H1 (cell line): Measurements from ENCODE around the gene ICAM2. TPM values are rescaled to one million over a fixed set of nuclear protein-coding genes. Genes with fewer than 3 reads are reported as not detected.

Experiments used
- CTCF ChIA-PET: fragments of 300-600 bp; sonication (Branson Sonifier 250); formaldehyde crosslinking; loops from one replicate; lab custom pipeline; 2021; ENCODE audit not compliant: partially characterized antibody; lab: Charles Lee
- POLR2A ChIA-PET: fragments of 300-600 bp; sonication (Branson Sonifier 250); formaldehyde crosslinking; loops from one replicate; lab custom pipeline; 2021; ENCODE audit warnings: inconsistent platforms; ENCODE audit not compliant: partially characterized antibody; lab: Charles Lee
- DNase-seq, 2 experiments: peaks; one replicate each; pipeline versions ENCODE4 v3.0.0 to v3.0.0-alpha.2; 2010 to 2022; ENCODE audit warnings: low spot score in 2 of 2, low read depth in 1 of 2, mixed read lengths in 1 of 2
- FAIRE-seq: peaks from 2 replicates; lab custom pipeline; 2011; peaks lifted over from hg19 to GRCh38; lab: Jason Lieb, UNC
- H2AFZ ChIP-seq: 2 replicates; pipeline ENCODE4 v1.8.1; 2012; ENCODE audit warnings: low read length, inconsistent platforms
- H2AK5ac ChIP-seq: 2 replicates; pipeline ENCODE4 v1.6.1; 2013; ENCODE audit warnings: low read depth, low read length
- H2BK120ac ChIP-seq: replicated peaks from 2 replicates; pipeline ENCODE3; 2013; ENCODE audit warnings: low read depth, low read length, inconsistent platforms
- H2BK12ac ChIP-seq: 2 replicates; pipeline ENCODE4 v1.6.1; 2013; ENCODE audit warnings: low read depth, low read length
- H2BK15ac ChIP-seq: 2 replicates; pipeline ENCODE4 v1.6.1; 2013; ENCODE audit warnings: low read length
- H2BK20ac ChIP-seq: 2 replicates; pipeline ENCODE4 v1.6.1; 2013; ENCODE audit warnings: low read length
- H2BK5ac ChIP-seq: 2 replicates; pipeline ENCODE4 v1.6.1; 2013; ENCODE audit warnings: low read depth, low read length
- H3K14ac ChIP-seq: 2 replicates; pipeline ENCODE4 v1.6.1; 2013; ENCODE audit warnings: inconsistent platforms; ENCODE audit not compliant: insufficient read length
- H3K18ac ChIP-seq: 2 replicates; pipeline ENCODE4 v1.6.1; 2013; ENCODE audit warnings: low read length; ENCODE audit errors: extremely low read depth
- H3K23ac ChIP-seq: 2 replicates; pipeline ENCODE4 v1.6.1; 2013; ENCODE audit warnings: inconsistent platforms; ENCODE audit not compliant: insufficient read length
- H3K23me2 ChIP-seq: 2 replicates; pipeline ENCODE4 v1.6.1; 2013; ENCODE audit warnings: low read depth, low read length
- H3K27ac ChIP-seq: 2 replicates; pipeline ENCODE4 v1.6.1; 2011; ENCODE audit warnings: low read depth, low read length, inconsistent platforms
- H3K27me3 ChIP-seq, 4 experiments: replicated peaks in 1 of 4; 1 replicate in 1 of 4; 2 replicates in 3 of 4; pipeline versions ENCODE4 v1.6.1 to v1.8.1; 2011 to 2013; ENCODE audit warnings: low read length in 3 of 4, mild to moderate bottlenecking in 3 of 4, inconsistent platforms in 2 of 4, mixed read lengths in 2 of 4, moderate library complexity in 1 of 4; ENCODE audit not compliant: control insufficient read depth in 3 of 4, insufficient read depth in 3 of 4; ENCODE audit errors: extremely low read depth in 1 of 4
- H3K36me3 ChIP-seq, 4 experiments: 2 replicates each; pipeline versions ENCODE4 v1.6.1 to v1.8.1; 2011 to 2013; ENCODE audit warnings: mild to moderate bottlenecking in 4 of 4, low read length in 3 of 4, moderate library complexity in 2 of 4, control low read depth in 1 of 4, inconsistent platforms in 1 of 4; ENCODE audit not compliant: insufficient read depth in 4 of 4, control insufficient read depth in 2 of 4
- H3K4ac ChIP-seq: replicated peaks from 2 replicates; pipeline ENCODE3; 2013; ENCODE audit warnings: low read length, low read depth, mixed read lengths, inconsistent platforms; ENCODE audit not compliant: insufficient read length
- H3K4me1 ChIP-seq, 4 experiments: replicated peaks in 1 of 4; 1 replicate in 1 of 4; 2 replicates in 3 of 4; pipeline versions ENCODE4 v1.6.1 to v1.8.1; 2011 to 2013; ENCODE audit warnings: low read length in 3 of 4, inconsistent platforms in 2 of 4, mixed read lengths in 1 of 4; ENCODE audit not compliant: insufficient read depth in 4 of 4, control insufficient read depth in 3 of 4
- H3K4me2 ChIP-seq, 2 experiments: 2 replicates each; pipeline versions ENCODE4 v1.6.1 to v1.8.1; 2011 to 2013; ENCODE audit warnings: low read depth in 2 of 2, low read length in 2 of 2, control low read depth in 1 of 2, inconsistent platforms in 1 of 2, mild to moderate bottlenecking in 1 of 2; ENCODE audit not compliant: insufficient read depth in 1 of 2
- H3K4me3 ChIP-seq, 4 experiments: fragments of 200-600, 300-600 bp in 1 of 4; sonication (generic), shearing (Covaris generic), sonication (Bioruptor Twin) in 1 of 4; 2 replicates each; pipeline versions ENCODE4 v1.5.1 to v1.8.1; 2011 to 2016; ENCODE audit warnings: low read length in 4 of 4, low read depth in 3 of 4, control low read depth in 2 of 4, inconsistent platforms in 2 of 4, mild to moderate bottlenecking in 2 of 4, mixed read lengths in 1 of 4, moderate library complexity in 1 of 4; ENCODE audit not compliant: insufficient read depth in 2 of 4; ENCODE audit errors: extremely low read depth in 1 of 4
- H3K56ac ChIP-seq: replicated peaks from 2 replicates; pipeline ENCODE3; 2013; ENCODE audit warnings: low read depth, mild to moderate bottlenecking, mixed read lengths, low read length, inconsistent platforms; ENCODE audit not compliant: insufficient read length
- H3K79me1 ChIP-seq: 2 replicates; pipeline ENCODE4 v1.6.1; 2013; ENCODE audit warnings: low read depth, low read length, control low read depth
- H3K79me2 ChIP-seq, 2 experiments: 2 replicates each; pipeline versions ENCODE4 v1.6.1 to v1.8.1; 2012 to 2013; ENCODE audit warnings: low read length in 2 of 2, mild to moderate bottlenecking in 2 of 2, inconsistent platforms in 1 of 2; ENCODE audit not compliant: insufficient read depth in 2 of 2, control insufficient read depth in 1 of 2
- H3K9ac ChIP-seq, 4 experiments: replicated peaks in 1 of 4; 1 replicate in 1 of 4; 2 replicates in 3 of 4; pipeline versions ENCODE4 v1.6.1 to v1.8.1; 2011 to 2013; ENCODE audit warnings: low read depth in 3 of 4, low read length in 3 of 4, control low read depth in 2 of 4, mild to moderate bottlenecking in 2 of 4, moderate library complexity in 2 of 4, inconsistent platforms in 1 of 4; ENCODE audit errors: extremely low read depth in 1 of 4
- H3K9me3 ChIP-seq, 2 experiments: 2 replicates each; pipeline versions ENCODE4 v1.6.1 to v1.8.1; 2012 to 2013; ENCODE audit warnings: mild to moderate bottlenecking in 2 of 2, moderate library complexity in 2 of 2, control low read depth in 1 of 2, inconsistent platforms in 1 of 2, low read depth in 1 of 2, low read length in 1 of 2, mixed read lengths in 1 of 2; ENCODE audit not compliant: insufficient read depth in 2 of 2
- H4K20me1 ChIP-seq, 2 experiments: replicated peaks in 1 of 2; 2 replicates each; pipeline versions ENCODE3 to v1.8.1; 2011 to 2013; ENCODE audit warnings: inconsistent platforms in 2 of 2, low read length in 2 of 2, mild to moderate bottlenecking in 1 of 2; ENCODE audit not compliant: insufficient read depth in 2 of 2, control insufficient read depth in 1 of 2
- H4K5ac ChIP-seq: 2 replicates; pipeline ENCODE4 v1.6.1; 2013; ENCODE audit warnings: low read length, low read depth, mixed read lengths, inconsistent platforms; ENCODE audit not compliant: insufficient read length
- H4K8ac ChIP-seq: 2 replicates; pipeline ENCODE4 v1.8.0; 2013; ENCODE audit warnings: mild to moderate bottlenecking, moderate library complexity, low read length, inconsistent platforms; ENCODE audit not compliant: insufficient read depth; ENCODE audit errors: extremely low read depth
- H4K91ac ChIP-seq: replicated peaks from 2 replicates; pipeline ENCODE3; 2013; ENCODE audit warnings: low read length, mixed read lengths, inconsistent platforms; ENCODE audit not compliant: insufficient read length
- ASH2L ChIP-seq: fragments of 200-600, 300-600 bp; sonication (generic); IDR thresholded peaks from one replicate; pipeline ENCODE4 v1.7.1; 2017; ENCODE audit warnings: low read length
- CEBPB ChIP-seq: IDR thresholded peaks from 2 replicates; pipeline ENCODE4 v1.6.1; 2012; ENCODE audit warnings: low read depth, low read length
- FOSL1 ChIP-seq: IDR thresholded peaks from 2 replicates; pipeline ENCODE4 v1.6.1; 2011; ENCODE audit warnings: mild to moderate bottlenecking, low read depth, low read length, moderate library complexity; ENCODE audit not compliant: insufficient read depth
- JUN ChIP-seq: IDR thresholded peaks from 2 replicates; pipeline ENCODE4 v1.6.1; 2011; ENCODE audit warnings: low read depth, mild to moderate bottlenecking, improper control_type of control experiment, low read length
- NANOG ChIP-seq: IDR thresholded peaks from 2 replicates; pipeline ENCODE4 v1.6.1; 2011; ENCODE audit warnings: low read length, low read depth, mild to moderate bottlenecking, inconsistent platforms; ENCODE audit not compliant: insufficient read depth, poor library complexity, severe bottlenecking
- WGBS, 2 experiments: shearing (Covaris generic) in 1 of 2; methylation state at CpG; one replicate each; pipeline versions ENCODE4 v1.1.6 to v1.1.7; 2013 to 2015; ENCODE audit warnings: low lambda C conversion rate in 2 of 2, mixed read lengths in 2 of 2, inconsistent platforms in 1 of 2, low coverage in 1 of 2, missing lambda C conversion rate in 1 of 2; ENCODE audit not compliant: insufficient replicate concordance in 2 of 2, insufficient coverage in 1 of 2, insufficient read length in 1 of 2; ENCODE audit errors: extremely low coverage in 1 of 2, missing lambda C conversion rate in 1 of 2; 5-methylcytosine and 5-hydroxymethylcytosine counted together
- polyA plus RNA-seq, 7 experiments: library from polyadenylated mRNA; depleted of rRNA in 3 of 7; stranded (reverse) in 5 of 7; unstranded in 2 of 7; fragments of >200 nt in 5 of 7; fragments of 200-250 nt in 2 of 7; gene quantifications; 1 replicate in 5 of 7; 2 replicates in 1 of 7; 4 replicates in 1 of 7; pipeline versions ENCODE4 v1.2.1 to v1.2.3, GENCODE V29; 2011 to 2013; ENCODE audit warnings: missing spikeins in 2 of 7, mixed read lengths in 2 of 7
- total RNA-seq: library from RNA; stranded (reverse); fragmentation: NEBNext Ultra II Directional; extraction: Animal tissue kit (Norgen Biotek cat#: 25700); gene quantifications from 2 replicates; pipeline ENCODE4 v1.2.1, GENCODE V29; 2021
- TF ChIP-seq, protein P1 (sequence below): IDR thresholded peaks from 2 replicates; pipeline ENCODE4 v1.6.1; 2011; ENCODE audit warnings: low read depth, mild to moderate bottlenecking, low read length; ENCODE audit not compliant: insufficient read depth

The ICAM2 gene
- total and polyA plus RNA-seq, 2 of the 8 experiments (the other 6 are each of a cell fraction or from before 2014, with no cell fraction given), result 0.45 to 0.63 TPM

DNA sequence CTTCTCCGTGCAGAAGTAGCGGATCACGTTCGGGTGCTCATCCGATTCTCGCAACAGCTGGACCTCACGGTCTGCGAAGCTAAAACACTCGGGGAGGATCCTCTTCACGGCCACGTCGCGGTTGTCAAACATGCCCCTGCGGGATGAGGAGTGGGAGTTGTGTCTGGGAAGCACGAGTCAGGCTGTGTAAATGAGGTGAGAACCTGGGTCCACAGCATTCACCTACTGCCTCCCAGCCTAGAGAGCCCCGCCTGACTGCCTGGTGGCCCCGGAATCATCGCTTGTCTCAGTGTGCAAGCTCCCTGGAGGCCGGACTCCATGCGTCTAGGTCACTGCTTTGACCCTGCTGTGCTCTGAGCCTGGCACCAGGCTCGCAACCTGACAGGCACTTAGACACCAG lies 33.9 kb upstream of the ICAM2 start:
- no peak overlapping the region for H3K4me2 ChIP-seq
- 94% methylated on average over 18 of the region's 21 CpGs; no CpG with 5 or more reads in 1 of the 2 experiments for WGBS, 2 experiments
- peaks cover 3 to 9% (median 6%) of the 10 kb centered on the region in 4 experiments for H3K4me1 ChIP-seq
- H3K79me1 ChIP-seq, result no peaks in the 10 kb centered on the region
- H4K8ac ChIP-seq, result no peak overlapping the region
- no peak overlapping the region for H2BK15ac ChIP-seq
- FAIRE-seq (no peak), DNase-seq (no peak)
- H3K79me2 ChIP-seq, result no peaks in the 10 kb centered on the region
- H3K27me3 ChIP-seq, result no peaks in the 10 kb centered on the region
- H2BK20ac ChIP-seq, result no peak overlapping the region
- no peak overlapping the region for H3K4me3 ChIP-seq
- TF ChIP-seq, protein P1, sequence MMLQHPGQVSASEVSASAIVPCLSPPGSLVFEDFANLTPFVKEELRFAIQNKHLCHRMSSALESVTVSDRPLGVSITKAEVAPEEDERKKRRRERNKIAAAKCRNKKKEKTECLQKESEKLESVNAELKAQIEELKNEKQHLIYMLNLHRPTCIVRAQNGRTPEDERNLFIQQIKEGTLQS, result no peak
- TF ChIP-seq NANOG (no peak), CEBPB (no peak), FOSL1 (no peak), ASH2L (no peak), JUN (no peak)
- H3K27ac ChIP-seq, result no peak overlapping the region
- no peak overlapping the region for H3K4ac ChIP-seq
- H3K9me3 ChIP-seq, result no peaks in the 10 kb centered on the region
- H3K18ac ChIP-seq, result no peak overlapping the region
- no peak overlapping the region for H3K23ac ChIP-seq
- no peak overlapping the region for H2BK120ac ChIP-seq
- no peak overlapping the region for H4K5ac ChIP-seq
- no peak overlapping the region for H2AK5ac ChIP-seq
- H4K91ac ChIP-seq, result no peak overlapping the region
- no peak overlapping the region for H2BK12ac ChIP-seq
- POLR2A ChIA-PET, result interaction anchor here (4.8 kb wide), 1 partner anchor 92 kb away, joined by 32 read pairs; no protein-coding TSS in a partner anchor
- H3K56ac ChIP-seq, result no peak overlapping the region
- H3K36me3 ChIP-seq, result no peaks in the 10 kb centered on the region
- no peak overlapping the region for H3K9ac ChIP-seq
- CTCF ChIA-PET, result interaction anchor here (0.6 to 13.9 kb wide), 11 partner anchors 10 to 137 kb away, joined by 3 to 238 read pairs (median 4); partner anchors contain the start of gene ERN1
- no peaks in the 10 kb centered on the region for H4K20me1 ChIP-seq
- H3K14ac ChIP-seq, result no peak overlapping the region
- H2AFZ ChIP-seq, result no peak overlapping the region
- H2BK5ac ChIP-seq, result 0 out of 2 replicates have a peak overlapping the region, but pooled peaks have one; percentile 60
- no peaks in the 10 kb centered on the region for H3K23me2 ChIP-seq
